Mesendoderm (in vitro differentiated cells): Measurements from ENCODE around the gene SNF8. TPM values are rescaled to one million over a fixed set of nuclear protein-coding genes. Genes with fewer than 3 reads are reported as not detected.

Source experiments
- DNase-seq: peaks from one replicate; pipeline ENCODE4 v3.0.0; 2013
- H2AK5ac ChIP-seq: 2 replicates; pipeline ENCODE4 v1.6.1; 2013; ENCODE audit warnings: low read length, inconsistent platforms
- H2BK120ac ChIP-seq: 2 replicates; pipeline ENCODE4 v1.6.1; 2013; ENCODE audit warnings: low read depth, mild to moderate bottlenecking, low read length, moderate library complexity, mixed read lengths
- H2BK15ac ChIP-seq: replicated peaks from 2 replicates; pipeline ENCODE4 v1.6.1; 2013; ENCODE audit warnings: low read depth, mild to moderate bottlenecking, moderate library complexity
- H2BK5ac ChIP-seq: 2 replicates; pipeline ENCODE4 v1.6.1; 2013; ENCODE audit warnings: low read length, inconsistent platforms
- H3K18ac ChIP-seq: 2 replicates; pipeline ENCODE4 v1.6.1; 2013; ENCODE audit warnings: mild to moderate bottlenecking, low read length, mixed read lengths
- H3K23ac ChIP-seq: one replicate; pipeline ENCODE4 v1.6.1; 2013; ENCODE audit warnings: low read length
- H3K27ac ChIP-seq: 2 replicates; pipeline ENCODE4 v1.5.1; 2013; ENCODE audit warnings: low read depth, mild to moderate bottlenecking, inconsistent platforms, low read length, moderate library complexity
- H3K27me3 ChIP-seq: 2 replicates; pipeline ENCODE4 v1.6.1; 2013; ENCODE audit warnings: low read length, control low read depth, mild to moderate bottlenecking, inconsistent platforms; ENCODE audit not compliant: insufficient read depth, poor library complexity
- H3K36me3 ChIP-seq: 2 replicates; pipeline ENCODE4 v1.6.1; 2013; ENCODE audit warnings: low read length, inconsistent platforms; ENCODE audit not compliant: control insufficient read depth, insufficient read depth
- H3K4ac ChIP-seq: one replicate; pipeline ENCODE4 v1.6.1; 2013; ENCODE audit warnings: low read depth, mild to moderate bottlenecking, low read length, moderate library complexity
- H3K4me1 ChIP-seq: 2 replicates; pipeline ENCODE4 v1.6.1; 2013; ENCODE audit warnings: low read depth, low read length, inconsistent platforms; ENCODE audit not compliant: control insufficient read depth
- H3K4me2 ChIP-seq: 2 replicates; pipeline ENCODE4 v1.6.1; 2013; ENCODE audit warnings: low read length
- H3K4me3 ChIP-seq: 2 replicates; pipeline ENCODE4 v1.5.1; 2013; ENCODE audit warnings: mild to moderate bottlenecking, low read length
- H3K56ac ChIP-seq: one replicate; pipeline ENCODE4 v1.6.1; 2013; ENCODE audit warnings: low read length
- H3K79me1 ChIP-seq: 2 replicates; pipeline ENCODE4 v1.6.1; 2013; ENCODE audit warnings: low read length, inconsistent platforms
- H3K79me2 ChIP-seq: 2 replicates; pipeline ENCODE4 v1.6.1; 2013; ENCODE audit warnings: mild to moderate bottlenecking, low read length; ENCODE audit not compliant: control insufficient read depth, insufficient read depth
- H3K9ac ChIP-seq: 2 replicates; pipeline ENCODE4 v1.6.1; 2013; ENCODE audit warnings: low read length, inconsistent platforms
- H4K5ac ChIP-seq: one replicate; pipeline ENCODE4 v1.6.1; 2013; ENCODE audit warnings: low read length
- H4K8ac ChIP-seq: one replicate; pipeline ENCODE4 v1.6.1; 2013; ENCODE audit warnings: low read depth, mild to moderate bottlenecking, control low read depth, low read length, moderate library complexity
- WGBS: extraction: QIAGEN DNeasy Blood & Tissue Kit; methylation state at CpG from one replicate; pipeline ENCODE4 v1.1.7; 2013; ENCODE audit warnings: low lambda C conversion rate, missing lambda C conversion rate; ENCODE audit not compliant: insufficient coverage; ENCODE audit errors: extremely low coverage; 5-methylcytosine and 5-hydroxymethylcytosine counted together
- polyA plus RNA-seq, 2 experiments: library from polyadenylated mRNA; stranded (reverse); fragments of 200-250 nt; gene quantifications; one replicate each; pipeline ENCODE4 v1.2.3, GENCODE V29; 2013

Gene SNF8
- polyA plus RNA-seq (2013, experiment 1 of 2), result 115 TPM
- 113 TPM for polyA plus RNA-seq (2013, experiment 2 of 2)

GRCh38 chr17:48944515-48945260, at the start of gene SNF8:
TSS of gene SNF8 (minus strand) at chr17:48944842. CDS start at chr17:48944734, 108 bp downstream.
- peak within 1 kb of the TSS; percentile 79 for H3K4me2 ChIP-seq
- peak within 1 kb of the TSS; percentile 75 for H4K5ac ChIP-seq
- peak within 1 kb of the TSS; percentile 76 for H3K27ac ChIP-seq
- no peaks in the 10 kb centered on the region for H3K4me1 ChIP-seq
- no peak within 1 kb of the TSS for H2BK15ac ChIP-seq
- peak within 1 kb of the TSS; percentile 76 for H3K9ac ChIP-seq
- H3K36me3 ChIP-seq, result peaks cover 2% of the 10 kb centered on the region
- peak within 1 kb of the TSS; percentile 44 for H2BK5ac ChIP-seq
- peaks cover 13% of the 10 kb centered on the region for H3K79me2 ChIP-seq
- no CpG with 5 or more reads among the region's 55 CpGs for WGBS
- peak within 1 kb of the TSS; percentile 95 for H3K4me3 ChIP-seq
- peak within 1 kb of the TSS; percentile 23 for H3K18ac ChIP-seq
- peak within 1 kb of the TSS; percentile 94 for H3K56ac ChIP-seq
- peak within 1 kb of the TSS; percentile 86 for H3K4ac ChIP-seq
- peak within 1 kb of the TSS; percentile 1 for H2BK120ac ChIP-seq
- peaks cover 2% of the 10 kb centered on the region for H3K79me1 ChIP-seq
- peak within 1 kb of the TSS; percentile 44 for H4K8ac ChIP-seq
- peak; percentile 97 for DNase-seq
- no peaks in the 10 kb centered on the region for H3K27me3 ChIP-seq
- peak within 1 kb of the TSS; percentile 84 for H2AK5ac ChIP-seq
- no peak within 1 kb of the TSS for H3K23ac ChIP-seq

GRCh38 chr17:48993951-48994350, 49.3 kb upstream of the SNF8 start:
- H3K79me2 ChIP-seq, result peaks cover 17% of the 10 kb centered on the region
- H3K27ac ChIP-seq, result peak overlapping the region; percentile 5
- no peak overlapping the region for H3K9ac ChIP-seq
- no peak overlapping the region for H3K4me2 ChIP-seq
- no peak overlapping the region for H3K23ac ChIP-seq
- no peaks in the 10 kb centered on the region for H3K27me3 ChIP-seq
- H3K56ac ChIP-seq, result peak overlapping the region; percentile 26
- no peak overlapping the region for H4K5ac ChIP-seq
- no peak for DNase-seq
- no peak overlapping the region for H2BK5ac ChIP-seq
- H3K79me1 ChIP-seq, result no peaks in the 10 kb centered on the region
- no peak overlapping the region for H3K18ac ChIP-seq
- H3K4me3 ChIP-seq, result no peak overlapping the region
- no peak overlapping the region for H4K8ac ChIP-seq
- no peak overlapping the region for H2BK15ac ChIP-seq
- H3K4ac ChIP-seq, result no peak overlapping the region
- H2BK120ac ChIP-seq, result no peak overlapping the region
- H3K36me3 ChIP-seq, result no peaks in the 10 kb centered on the region
- no peak overlapping the region for H2AK5ac ChIP-seq
- H3K4me1 ChIP-seq, result peaks cover 2% of the 10 kb centered on the region

- Histone ChIP-seq H4K8ac (no peak overlapping the region), H2BK120ac (no peak overlapping the region), H3K4me1 (peaks cover 2% of the 10 kb centered on the region), H3K79me1 (no peaks in the 10 kb centered on the region), H3K4me2 (no peak overlapping the region), H2BK15ac (no peak overlapping the region), H3K4me3 (no peak overlapping the region), H3K9ac (no peak overlapping the region), H3K27ac (no peak overlapping the region), H3K23ac (no peak overlapping the region), H3K18ac (no peak overlapping the region), H3K4ac (no peak overlapping the region), H3K56ac (no peak overlapping the region), H2BK5ac (no peak overlapping the region), H4K5ac (no peak overlapping the region), H2AK5ac (no peak overlapping the region), H3K27me3 (no peaks in the 10 kb centered on the region), H3K36me3 (no peaks in the 10 kb centered on the region), H3K79me2 (peaks cover 10% of the 10 kb centered on the region)
- no peak for DNase-seq
These were observed 48.7 kb upstream of the SNF8 start for GRCh38 chr17:48993305-48993704.

- Histone ChIP-seq H4K5ac (no peak overlapping the region), H2BK120ac (no peak overlapping the region), H3K18ac (no peak overlapping the region), H3K23ac (no peak overlapping the region), H3K27ac (no peak overlapping the region), H2BK5ac (no peak overlapping the region), H2BK15ac (no peak overlapping the region), H4K8ac (no peak overlapping the region), H3K4me1 (peaks cover 2% of the 10 kb centered on the region), H3K36me3 (no peaks in the 10 kb centered on the region), H3K4me2 (no peak overlapping the region), H3K56ac (no peak overlapping the region), H3K9ac (no peak overlapping the region), H3K4me3 (no peak overlapping the region), H3K27me3 (no peaks in the 10 kb centered on the region), H3K79me2 (peaks cover 2% of the 10 kb centered on the region), H3K4ac (no peak overlapping the region), H3K79me1 (no peaks in the 10 kb centered on the region), H2AK5ac (no peak overlapping the region)
- DNase-seq, result no peak
- no CpG with 5 or more reads among the region's 2 CpGs for WGBS
These were observed 47.8 kb upstream of the SNF8 start for GRCh38 chr17:48992444-48992843.

- no peak overlapping the region for H4K8ac ChIP-seq
- WGBS, result no CpG with 5 or more reads among the region's 2 CpGs
- H3K56ac ChIP-seq, result peak overlapping the region; percentile 4
- peaks cover 2% of the 10 kb centered on the region for H3K4me1 ChIP-seq
- H3K36me3 ChIP-seq, result no peaks in the 10 kb centered on the region
- H3K27ac ChIP-seq, result no peak overlapping the region
- H3K4me2 ChIP-seq, result no peak overlapping the region
- peak overlapping the region; percentile 10 for H3K9ac ChIP-seq
- no peak overlapping the region for H3K4me3 ChIP-seq
- H2BK15ac ChIP-seq, result peak overlapping the region; percentile 92
- H3K27me3 ChIP-seq, result no peaks in the 10 kb centered on the region
- H2BK120ac ChIP-seq, result no peak overlapping the region
- no peak overlapping the region for H2AK5ac ChIP-seq
- H3K4ac ChIP-seq, result no peak overlapping the region
- H3K79me1 ChIP-seq, result no peaks in the 10 kb centered on the region
- no peak for DNase-seq
- H4K5ac ChIP-seq, result no peak overlapping the region
- H3K79me2 ChIP-seq, result no peaks in the 10 kb centered on the region
- H3K18ac ChIP-seq, result no peak overlapping the region
- H3K23ac ChIP-seq, result no peak overlapping the region
- no peak overlapping the region for H2BK5ac ChIP-seq
These were observed 46.3 kb upstream of the SNF8 start for GRCh38 chr17:48990882-48991357.

GRCh38 chr17:48989100-48989499, 44.5 kb upstream of the SNF8 start:
- H3K23ac ChIP-seq, result no peak overlapping the region
- no peak overlapping the region for H3K27ac ChIP-seq
- H3K79me2 ChIP-seq, result no peaks in the 10 kb centered on the region
- H2BK120ac ChIP-seq, result no peak overlapping the region
- H3K4me1 ChIP-seq, result peaks cover 2% of the 10 kb centered on the region
- no peak overlapping the region for H2BK5ac ChIP-seq
- no peak overlapping the region for H3K9ac ChIP-seq
- no peak overlapping the region for H4K8ac ChIP-seq
- H3K4me2 ChIP-seq, result no peak overlapping the region
- H3K27me3 ChIP-seq, result no peaks in the 10 kb centered on the region
- H3K36me3 ChIP-seq, result no peaks in the 10 kb centered on the region
- H3K18ac ChIP-seq, result no peak overlapping the region
- H4K5ac ChIP-seq, result no peak overlapping the region
- no peak overlapping the region for H3K4me3 ChIP-seq
- H2AK5ac ChIP-seq, result no peak overlapping the region
- H3K4ac ChIP-seq, result no peak overlapping the region
- no CpG with 5 or more reads among the region's 4 CpGs for WGBS
- no peak for DNase-seq
- H2BK15ac ChIP-seq, result no peak overlapping the region
- no peaks in the 10 kb centered on the region for H3K79me1 ChIP-seq
- no peak overlapping the region for H3K56ac ChIP-seq
